Stimulated activated CD4-positive, alpha-beta T cell treated with anti-CD3 and anti-CD28 coated beads, Interleukin-12 subunit alpha, Interleukin-12 subunit beta, amount 100 ng/mL, for 4 hours (primary cell): ENCODE measurements around the gene EHMT2.
"Not testable (repeated sequence)": the region's sequence is repeated elsewhere in the genome, so short reads cannot be mapped to it uniquely, and the experiment has no call there.

Source experiments
- DNase-seq: peaks from one replicate; pipeline ENCODE4 v3.0.0-alpha.2; 2020

EHMT2 gene

DNA sequence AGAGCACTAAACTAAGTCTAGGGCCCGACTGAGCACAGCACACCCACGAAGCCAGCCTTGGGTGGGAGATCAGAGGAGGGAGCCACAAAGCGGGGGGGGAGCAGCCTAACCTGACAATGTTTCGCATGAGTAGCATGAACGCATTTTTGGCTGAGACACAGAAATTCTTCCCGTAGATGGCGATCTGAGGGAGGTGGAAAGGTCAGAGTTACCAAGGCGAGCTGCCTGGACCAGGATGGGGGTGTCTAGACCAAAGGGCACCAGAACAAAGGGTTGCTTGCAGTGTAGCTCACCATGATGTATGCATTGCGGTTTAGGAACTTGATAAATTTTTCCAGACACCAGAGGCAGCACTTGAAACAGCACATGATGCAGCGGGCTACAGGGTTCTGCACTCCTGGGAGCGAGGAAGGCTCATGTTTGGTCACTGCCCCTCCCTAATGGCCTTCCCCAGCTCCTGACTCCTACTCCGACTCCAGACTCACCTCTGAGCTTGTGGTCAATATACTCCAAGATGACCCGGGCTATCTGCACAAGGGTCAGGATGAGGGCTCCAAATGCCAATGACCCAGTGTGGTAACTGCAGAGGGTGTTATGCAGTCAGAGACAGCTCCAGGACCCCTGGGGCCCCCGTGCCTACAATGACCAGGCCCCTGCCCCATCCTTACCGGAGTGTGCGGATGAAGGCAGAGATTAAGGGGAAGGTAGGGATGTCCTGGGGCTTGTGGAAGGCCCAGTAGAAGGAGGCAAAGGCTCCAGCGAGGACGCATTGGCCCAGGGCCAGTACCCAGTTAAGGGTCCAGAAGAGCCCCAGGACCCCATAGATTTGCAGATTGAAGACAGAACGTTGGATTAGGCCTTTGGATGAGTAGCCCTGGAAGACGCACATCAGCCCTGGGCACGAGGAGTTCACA is 32.0 kb downstream of the EHMT2 start:
- DNase-seq, result no peak

DNA sequence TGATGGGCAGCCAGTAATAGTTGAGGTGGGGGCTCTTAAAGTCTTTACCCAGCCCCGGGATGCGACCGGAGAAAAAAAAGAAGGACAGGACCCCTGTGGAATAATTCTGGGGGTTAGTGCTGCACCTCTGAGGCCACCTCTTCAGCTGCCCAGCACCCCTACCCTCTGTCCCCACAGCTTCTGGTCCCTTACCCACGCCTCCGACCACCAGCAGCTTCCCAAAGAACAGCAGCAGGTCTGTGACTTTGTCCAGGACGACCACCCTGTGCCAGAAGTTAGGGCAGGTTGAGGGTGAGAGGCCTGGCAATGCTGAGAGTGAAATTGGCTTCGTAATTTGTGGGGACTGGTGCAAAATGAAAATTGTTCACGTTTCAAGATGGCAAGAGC is 32.7 kb downstream of the EHMT2 start:
- no peak for DNase-seq

DNA sequence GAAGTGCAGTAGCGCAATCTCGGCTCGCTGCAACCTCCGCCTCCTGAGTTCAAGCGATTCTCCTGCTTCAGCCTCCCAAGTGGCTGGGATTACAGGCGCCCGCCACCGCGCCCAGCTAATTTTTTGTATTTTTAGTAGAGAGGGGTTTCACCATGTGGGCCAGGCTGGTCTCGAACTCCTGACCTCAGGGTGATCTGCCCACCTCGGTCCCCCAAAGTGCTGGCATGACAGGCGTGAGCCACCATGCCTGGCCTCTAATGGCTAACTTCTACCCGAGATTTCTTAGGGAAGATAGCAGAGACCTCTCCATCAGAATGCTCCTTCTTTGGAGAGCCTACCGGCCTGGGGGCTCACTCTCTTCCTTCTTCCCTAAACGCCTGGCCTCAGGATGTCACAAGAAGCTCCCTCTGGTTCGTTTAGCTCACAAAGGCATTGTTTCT is 33.4 kb downstream of the EHMT2 start:
- DNase-seq, result not testable (repeated sequence)

GRCh38 chr6:31862344-31863235 is 34.9 kb downstream of the EHMT2 start, which contains the start of gene NEU1:
NEU1 (minus strand) TSS chr6:31862821; CDS start chr6:31862776, 45 bp downstream.
- peak; percentile 96 for DNase-seq

DNA sequence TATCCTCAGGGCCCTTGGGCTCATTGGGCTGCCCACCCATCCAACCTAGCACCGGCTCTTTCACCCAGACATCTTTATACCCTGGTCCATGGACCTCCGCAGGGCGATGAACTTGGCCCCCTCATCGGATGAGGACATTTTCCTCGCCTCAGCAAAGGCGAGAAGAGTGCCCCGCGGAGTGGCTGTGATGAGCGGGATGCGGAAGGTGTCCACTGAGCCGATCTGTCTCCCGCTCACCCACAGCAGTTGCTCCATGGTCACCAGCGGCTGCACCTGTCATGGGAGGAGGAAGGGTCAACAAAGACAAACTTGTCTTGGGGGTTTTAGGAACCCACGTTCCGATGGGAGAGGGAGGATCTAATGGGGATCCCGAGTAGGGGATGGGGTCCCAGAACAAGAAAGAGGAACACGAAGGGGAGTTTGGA is 35.6 kb downstream of the EHMT2 start:
- no peak for DNase-seq

DNA sequence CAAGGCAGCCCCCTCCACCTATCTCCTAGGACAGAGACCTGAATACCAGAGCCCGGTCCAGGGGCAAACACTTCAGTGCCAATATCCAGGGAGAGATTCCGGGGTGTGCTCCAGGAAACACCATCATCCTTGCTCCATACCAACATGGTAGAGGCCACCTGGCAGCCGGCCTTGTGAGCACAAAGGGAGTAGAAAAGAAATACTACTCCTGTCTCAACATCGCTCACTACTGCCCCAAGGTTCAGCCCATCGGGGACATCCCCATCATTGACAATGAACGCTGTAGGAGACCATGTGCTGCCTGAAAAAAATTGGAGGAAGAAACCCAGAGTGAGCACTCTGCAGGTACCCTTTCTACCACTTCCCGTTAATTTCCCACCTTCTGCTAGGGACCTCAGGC is 36.3 kb downstream of the EHMT2 start:
- DNase-seq, result no peak

DNA sequence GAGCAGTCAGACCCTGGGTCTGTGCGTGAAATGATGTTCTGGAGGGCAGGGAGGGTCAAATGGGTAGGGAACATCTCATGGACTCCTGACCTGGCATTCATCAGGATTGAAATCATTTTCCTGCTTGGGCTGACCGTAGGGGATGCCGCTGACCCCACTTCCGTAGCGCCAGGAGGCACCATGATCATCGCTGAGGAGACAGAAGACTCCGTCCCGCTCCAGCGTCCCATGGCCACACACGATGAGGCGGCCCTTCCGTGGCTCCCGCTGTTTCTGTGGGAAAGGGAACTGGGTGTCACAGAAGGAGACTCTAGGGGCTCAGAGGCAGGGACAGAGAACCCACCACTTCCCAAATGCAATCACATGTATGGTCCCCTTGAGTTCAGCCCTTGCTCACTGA is 37.1 kb downstream of the EHMT2 start:
- no peak for DNase-seq

GRCh38 chr6:31859923-31860322 is 37.6 kb downstream of the EHMT2 start:
- no peak for DNase-seq

DNA sequence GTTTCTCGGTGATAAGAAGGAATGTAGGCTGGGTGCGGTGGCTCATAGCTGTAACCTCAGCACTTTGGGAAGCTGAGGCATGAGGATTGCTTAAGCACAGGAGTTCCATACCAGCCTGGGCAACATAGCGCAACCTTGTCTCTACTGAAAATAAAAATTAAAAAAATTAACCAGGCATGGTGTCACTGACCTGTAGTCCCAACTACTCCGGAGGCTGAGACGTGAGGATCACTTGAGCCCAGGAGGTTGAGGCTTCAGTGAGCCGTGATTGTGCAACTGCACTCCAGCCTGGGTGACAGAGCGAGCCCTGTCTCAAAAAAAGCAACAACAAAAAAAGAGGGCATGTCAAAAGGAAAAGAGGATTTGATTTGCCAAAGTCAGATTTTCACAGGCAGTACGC is 38.8 kb downstream of the EHMT2 start:
- DNase-seq, result no peak

GRCh38 chr6:31857774-31858173 is 39.7 kb downstream of the EHMT2 start:
- DNase-seq, result not testable (repeated sequence)

DNA sequence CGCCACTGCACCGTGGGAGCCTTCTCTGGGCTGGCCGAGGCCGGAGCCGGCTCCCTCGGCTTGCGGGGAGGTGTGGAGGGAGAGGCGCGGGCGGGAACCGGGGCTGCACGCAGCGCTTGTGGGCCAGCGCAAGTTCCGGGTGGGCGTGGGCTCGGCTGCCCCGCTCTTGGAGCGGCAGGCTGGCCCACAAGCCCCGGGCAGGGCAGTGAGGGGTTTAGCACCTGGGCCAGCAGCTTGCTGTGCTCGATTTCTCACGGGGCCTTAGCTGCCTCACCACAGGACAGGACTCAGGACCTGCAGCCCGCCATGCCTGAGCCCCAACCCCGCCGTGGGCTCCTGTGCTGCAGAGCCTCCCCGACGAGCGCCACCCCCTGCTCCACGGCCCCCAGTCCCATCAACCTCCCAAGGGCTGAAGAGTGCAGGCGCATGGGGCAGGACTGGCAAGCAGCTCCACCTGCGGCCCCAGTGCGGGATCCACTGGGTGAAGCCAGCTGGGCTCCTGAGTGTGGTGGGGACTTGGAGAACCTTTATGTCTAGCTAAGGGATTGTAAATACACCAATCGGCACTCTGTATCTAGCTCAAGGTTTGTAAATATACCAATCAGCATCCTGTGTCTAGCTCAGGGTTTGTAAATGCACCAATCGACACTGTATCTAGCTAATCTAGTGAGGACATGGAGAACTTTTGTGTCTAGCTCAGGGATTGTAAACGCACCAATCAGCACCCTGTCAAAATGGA is 45.3 kb downstream of the EHMT2 start:
- DNase-seq, result not testable (repeated sequence)

- DNase-seq, result no peak
These were observed 46.0 kb downstream of the EHMT2 start for GRCh38 chr6:31851485-31851832.

DNA sequence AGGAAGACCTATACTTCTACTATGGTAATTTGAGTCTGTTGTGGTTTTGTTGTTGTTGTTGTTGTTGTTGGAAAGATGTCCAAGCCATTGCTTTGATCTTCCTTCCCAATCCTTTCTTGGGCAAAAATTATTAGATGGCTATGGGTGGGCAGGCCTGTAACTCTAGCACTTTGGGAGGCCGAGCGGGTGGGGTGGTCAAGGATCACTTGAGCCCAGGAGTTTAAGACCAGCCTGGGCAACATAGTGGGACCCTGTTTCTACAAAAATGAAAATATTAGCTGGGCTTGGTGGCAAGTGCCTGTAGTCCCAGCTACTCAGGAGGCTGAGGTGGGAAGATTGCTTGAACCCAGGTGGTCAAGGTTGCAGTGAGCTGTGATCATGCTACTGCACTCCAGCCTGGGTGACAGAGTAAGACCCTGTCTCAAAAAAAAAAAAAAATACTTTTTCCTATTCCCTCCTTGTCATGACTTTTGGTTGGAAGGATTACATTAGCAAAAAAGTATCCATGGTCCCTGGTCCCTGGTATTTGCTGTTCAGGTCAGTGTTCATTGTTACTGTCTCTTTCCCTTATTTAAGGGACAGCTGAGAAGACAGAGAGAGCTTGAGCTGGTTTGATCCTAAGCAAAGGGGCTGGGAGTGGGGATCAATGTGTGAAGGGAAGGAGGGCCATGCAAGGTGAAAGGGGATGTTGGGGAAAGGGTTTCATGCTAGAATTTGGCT is 46.6 kb downstream of the EHMT2 start:
- DNase-seq, result no peak

- no peak for DNase-seq
These were observed 50.1 kb downstream of the EHMT2 start for GRCh38 chr6:31847276-31847978.

- DNase-seq, result no peak
These were observed 53.0 kb downstream of the EHMT2 start for GRCh38 chr6:31844507-31844906.

DNA sequence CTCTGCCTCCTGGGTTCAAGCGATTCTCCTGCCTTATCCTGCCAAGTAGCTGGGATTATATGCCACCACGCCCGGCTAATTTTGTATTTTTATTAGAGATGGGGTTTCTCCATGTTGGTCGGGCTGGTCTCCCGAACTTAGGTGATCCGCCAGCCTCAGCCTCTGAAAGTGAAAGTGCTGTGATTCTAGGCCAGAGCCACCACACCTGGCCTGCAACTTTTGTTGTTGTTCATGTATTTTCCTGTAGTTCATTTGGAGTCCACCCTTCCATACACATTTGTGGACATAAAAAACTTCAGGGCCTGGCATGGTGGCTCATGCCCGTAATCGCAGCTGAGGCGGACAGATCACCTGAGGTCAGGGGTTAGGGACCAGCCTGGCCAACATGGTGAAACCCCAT is 55.4 kb downstream of the EHMT2 start:
- no peak for DNase-seq

GRCh38 chr6:31839779-31840126 is 57.7 kb downstream of the EHMT2 start:
- DNase-seq, result not testable (repeated sequence)

DNA sequence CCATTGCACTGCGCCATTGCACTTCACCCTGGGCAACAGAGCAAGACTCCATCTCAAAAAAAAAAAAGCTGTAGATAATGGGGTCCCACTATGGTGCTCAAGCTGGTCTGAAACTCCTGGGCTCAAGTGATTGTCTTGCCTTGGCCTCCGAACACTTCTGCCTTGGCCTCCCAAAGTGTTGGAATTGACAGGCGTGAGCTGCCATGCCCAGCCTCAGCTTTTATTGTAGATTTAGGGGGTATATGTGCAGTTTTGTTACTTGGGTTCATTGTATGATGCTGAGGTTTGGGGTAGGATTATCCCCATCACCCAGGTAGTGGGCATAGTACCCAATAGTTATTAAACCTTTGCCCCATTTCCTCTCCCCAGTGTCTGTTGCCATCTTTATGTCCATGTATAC is 58.5 kb downstream of the EHMT2 start:
- no peak for DNase-seq

DNA sequence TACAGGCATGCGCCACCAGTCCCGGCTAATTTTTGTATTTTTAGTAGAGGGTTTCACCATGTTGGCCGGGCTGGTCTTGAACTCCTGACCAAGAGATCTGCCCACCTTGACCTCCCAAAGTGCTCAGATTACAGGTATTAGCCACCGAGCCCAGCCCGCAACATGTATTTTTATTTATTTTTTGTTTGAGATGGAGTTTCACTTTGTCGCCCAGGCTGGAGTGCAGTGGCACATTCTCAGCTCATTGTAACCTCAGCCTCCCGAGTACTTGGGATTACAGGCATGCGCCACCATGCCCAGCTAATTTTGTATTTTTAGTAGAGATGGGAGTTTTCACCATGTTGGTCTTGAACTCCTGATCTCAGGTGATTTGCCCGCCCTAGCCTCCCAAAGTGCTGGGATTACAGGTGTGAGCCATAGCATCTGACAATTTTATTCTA is 59.4 kb downstream of the EHMT2 start:
- DNase-seq, result not testable (repeated sequence)

GRCh38 chr6:31837369-31838113 is 60.0 kb downstream of the EHMT2 start:
- DNase-seq, result no peak
